GM21576 (cell line): ENCODE results near the gene SLC66A3.
"Not testable (repeated sequence)": the region's sequence is repeated elsewhere in the genome, so short reads cannot be mapped to it uniquely, and the experiment has no call there.

ENCODE experiments used
- ATAC-seq: cut with Tn5 transposase; IDR thresholded peaks from one replicate; pipeline ENCODE4 v1.9.1; 2021; ENCODE audit warnings: mild to moderate bottlenecking, moderate library complexity; ENCODE audit not compliant: unreplicated experiment

Gene SLC66A3

DNA sequence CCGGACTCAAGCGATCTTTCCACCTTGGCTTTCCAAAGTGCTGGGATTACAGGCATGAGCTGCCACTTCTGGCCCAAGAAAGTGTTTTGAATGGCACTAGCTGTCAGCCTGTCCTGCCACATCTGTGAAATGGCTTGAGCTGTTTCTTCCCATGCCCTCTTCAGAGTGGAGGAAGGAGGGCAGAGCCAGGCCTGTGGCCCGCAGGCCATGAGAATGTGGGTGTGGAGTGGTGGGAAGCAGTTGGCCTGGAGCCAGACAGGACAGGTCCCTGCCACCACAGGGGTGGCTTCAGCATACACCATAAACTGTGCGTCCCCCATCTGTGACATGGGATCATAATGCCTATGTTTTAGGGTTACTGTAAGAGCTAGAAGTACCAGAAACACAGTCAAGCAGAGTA, 6.5 kb downstream of the SLC66A3 start:
- ATAC-seq, result no peak

DNA sequence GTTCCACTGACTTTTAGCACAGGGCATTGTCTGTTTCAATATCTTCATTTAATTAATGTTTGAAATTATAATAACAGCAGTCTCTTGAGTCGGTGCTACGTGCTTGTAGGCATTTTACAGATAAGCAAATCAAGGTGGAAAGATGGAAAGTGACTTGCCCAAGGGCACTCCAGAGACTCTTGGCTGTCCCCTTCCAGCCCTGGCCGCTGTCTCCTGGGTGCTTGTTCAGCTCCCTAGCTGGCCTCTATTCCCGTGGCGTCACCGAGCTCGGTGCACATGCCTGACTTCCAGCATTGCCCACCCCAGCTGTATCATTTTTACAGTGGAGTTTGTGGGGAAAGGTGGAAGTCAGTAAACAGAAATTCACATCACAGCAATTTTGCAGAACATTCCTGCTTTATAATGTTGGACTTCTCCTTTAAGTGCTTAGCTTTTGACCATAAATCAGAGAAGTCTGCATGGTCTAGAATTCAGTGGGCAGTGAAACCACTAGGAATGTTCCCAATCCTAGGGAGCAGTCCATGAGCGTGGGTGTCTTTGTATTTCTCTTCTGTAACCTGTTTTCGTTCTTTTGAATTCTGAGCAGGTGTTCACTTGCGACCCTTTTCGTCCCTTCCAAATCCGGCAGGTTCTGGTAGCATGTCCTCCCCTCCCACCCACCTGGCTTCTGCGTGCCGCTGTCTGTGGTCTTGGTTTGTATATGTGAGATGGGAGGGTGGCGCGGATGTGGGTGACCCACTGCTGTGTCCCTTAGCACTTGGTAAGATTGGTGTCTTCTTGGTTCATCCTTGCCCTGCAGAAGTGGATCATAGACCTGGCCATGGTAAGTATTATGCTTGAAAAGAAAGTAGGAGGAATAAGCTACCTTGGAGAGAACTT, 8.4 kb downstream of the SLC66A3 start:
- no peak for ATAC-seq

DNA sequence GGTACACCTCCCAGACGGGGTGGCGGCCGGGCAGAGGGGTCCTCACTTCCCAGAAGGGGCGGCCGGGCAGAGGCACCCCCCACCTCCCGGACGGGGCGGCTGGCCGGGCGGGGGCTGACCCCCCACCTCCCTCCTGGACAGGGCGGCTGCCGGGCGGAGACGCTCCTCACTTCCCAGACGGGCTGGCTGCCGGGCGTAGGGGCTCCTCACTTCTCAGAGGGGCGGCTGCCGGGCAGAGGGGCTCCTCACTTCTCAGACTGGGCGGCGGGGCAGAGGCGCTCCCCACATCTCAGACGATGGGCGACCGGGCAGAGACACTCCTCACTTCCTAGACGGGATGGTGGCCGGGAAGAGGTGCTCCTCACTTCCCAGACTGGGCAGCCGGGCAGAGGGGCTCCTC, 9.8 kb downstream of the SLC66A3 start:
- not testable (repeated sequence) for ATAC-seq

DNA sequence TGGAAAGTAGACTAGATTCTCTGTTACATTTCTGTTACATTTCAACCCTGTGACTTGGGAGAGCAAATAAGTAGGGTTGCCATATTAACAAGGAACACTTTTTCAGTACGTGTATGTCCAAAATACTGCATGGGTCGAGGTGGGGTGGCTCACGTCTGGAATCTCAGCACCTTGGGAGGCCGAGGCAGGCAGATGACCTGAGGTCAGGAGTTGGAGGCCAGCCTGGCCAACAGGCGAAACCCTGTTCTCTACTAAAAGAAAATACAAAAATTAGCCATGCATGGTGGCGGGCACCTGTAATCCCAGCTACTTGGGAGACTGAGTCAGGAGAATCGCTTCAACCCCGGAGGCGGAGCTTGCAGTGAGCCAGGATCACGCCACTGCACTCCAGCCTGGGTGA, 11.2 kb downstream of the SLC66A3 start:
- no peak for ATAC-seq

DNA sequence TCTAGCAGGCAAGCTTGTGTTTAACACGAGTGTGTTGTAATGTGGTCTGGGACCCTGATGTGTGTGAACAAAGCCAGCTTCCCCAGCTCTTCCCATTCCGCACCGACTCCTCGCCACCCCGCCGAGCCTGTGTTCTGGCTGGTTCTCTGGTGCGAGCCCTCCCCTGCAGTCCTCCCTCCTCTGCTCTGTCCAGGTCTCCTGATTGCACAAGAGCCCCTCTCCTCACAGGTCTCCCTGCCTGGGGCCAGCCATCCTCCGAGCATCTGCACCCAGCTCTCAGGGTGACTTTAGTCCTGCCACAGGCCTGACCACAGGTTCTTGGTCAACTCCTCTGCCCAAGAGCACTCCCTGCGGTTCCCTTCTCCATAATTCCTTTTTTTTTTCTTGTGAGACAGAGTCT, 13.2 kb downstream of the SLC66A3 start:
- no peak for ATAC-seq

DNA sequence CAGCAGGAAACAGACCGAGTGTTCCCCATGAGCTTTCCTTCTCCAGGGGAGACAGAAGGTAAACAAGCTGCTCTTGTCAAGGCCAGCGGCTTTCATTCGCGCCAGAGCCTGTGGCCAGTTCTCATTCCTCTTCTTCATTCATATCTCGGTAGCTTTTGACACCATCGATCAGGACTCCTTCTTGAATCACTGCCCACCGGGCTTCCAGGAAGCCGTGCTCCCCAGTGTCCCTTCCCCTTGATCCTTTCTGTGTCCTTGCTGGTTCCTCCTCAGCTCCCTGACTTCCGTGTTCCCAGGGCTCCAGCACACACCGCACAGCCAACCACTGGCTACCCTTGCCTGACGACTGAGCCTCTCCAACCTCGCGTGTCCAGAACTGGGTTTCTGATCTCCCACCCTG, 14.1 kb downstream of the SLC66A3 start:
- no peak for ATAC-seq

DNA sequence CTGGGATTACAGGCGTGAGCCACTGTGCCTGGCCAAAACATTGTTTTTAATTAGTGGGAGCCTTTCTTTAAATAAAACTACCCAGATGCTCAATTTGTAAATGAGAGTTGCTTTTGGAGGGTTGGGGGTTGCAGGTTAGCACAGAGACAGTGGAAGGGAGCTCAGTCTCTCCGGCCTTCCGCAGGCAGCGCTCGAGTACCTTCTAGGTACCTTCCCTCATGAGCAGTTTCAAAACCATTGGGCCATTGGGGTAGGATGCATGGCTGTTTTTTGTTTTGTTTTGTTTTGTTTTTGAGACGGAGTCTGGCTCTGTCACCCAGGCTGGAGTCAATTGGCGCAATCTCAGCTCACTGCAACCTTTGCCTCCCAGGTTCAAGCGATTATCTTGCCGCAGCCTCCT, 19.0 kb downstream of the SLC66A3 start:
- ATAC-seq, result no peak

DNA sequence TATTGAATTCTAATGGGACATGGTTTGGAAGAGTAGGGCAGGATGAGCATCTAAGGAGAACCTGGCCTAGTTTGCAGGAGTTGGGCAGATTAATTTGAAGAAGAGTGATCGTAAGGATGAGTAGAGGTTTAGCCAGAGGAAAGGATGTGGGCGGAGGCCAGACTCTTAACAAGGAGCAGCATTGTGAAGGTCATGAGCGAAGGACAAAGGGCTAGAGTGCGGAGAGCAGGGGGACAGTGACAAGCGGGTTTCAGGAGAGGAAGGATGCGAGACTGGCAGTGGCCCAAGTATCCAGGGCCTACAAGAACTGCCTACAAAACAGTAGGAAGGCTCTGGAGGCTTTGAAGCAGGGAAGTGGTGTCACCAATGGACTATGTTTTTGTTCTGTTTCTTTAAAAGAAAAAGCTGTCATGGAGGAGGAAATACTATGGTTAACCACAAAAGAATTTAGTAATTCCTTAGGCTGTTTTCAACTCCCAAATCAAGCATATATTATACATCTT, 20.1 kb downstream of the SLC66A3 start:
- no peak for ATAC-seq

DNA sequence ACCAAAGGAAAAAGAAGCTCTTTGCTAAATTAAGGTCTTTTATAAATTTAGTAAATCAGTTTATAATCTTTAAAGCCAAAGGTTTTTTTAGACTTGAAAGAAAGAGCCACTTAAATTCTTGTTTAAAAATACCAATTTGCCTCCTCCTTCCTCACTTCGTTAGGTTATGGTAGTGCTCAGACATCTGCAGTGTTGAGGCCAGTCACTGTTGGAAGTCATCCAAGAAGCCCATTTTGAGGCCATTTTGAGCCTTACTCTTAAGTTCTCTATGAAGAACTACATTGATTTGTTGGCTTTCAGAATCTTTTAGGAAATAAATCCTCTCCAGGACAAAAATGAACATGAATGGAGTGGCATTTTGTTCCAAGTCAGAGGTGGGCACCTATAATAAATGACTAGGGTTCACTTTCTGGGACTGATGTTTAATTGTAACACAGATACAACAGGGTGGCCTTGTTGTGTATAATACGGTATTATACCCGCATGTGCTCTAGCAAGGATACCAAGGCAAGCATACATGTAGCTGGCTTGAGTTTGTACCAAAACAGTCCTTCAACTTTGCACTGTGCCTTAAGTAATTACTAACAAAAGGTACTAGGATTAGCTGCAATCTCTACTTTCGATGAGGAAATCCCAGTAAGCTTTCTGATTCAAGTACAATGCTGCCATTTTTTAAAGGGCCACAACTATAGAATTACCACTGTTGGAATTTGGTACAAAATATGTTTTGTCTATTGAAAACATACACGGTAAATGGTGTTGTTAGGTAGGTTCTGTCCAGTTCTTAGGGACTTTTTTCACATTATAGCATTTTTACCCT, 22.8 kb downstream of the SLC66A3 start:
- ATAC-seq, result no peak

DNA sequence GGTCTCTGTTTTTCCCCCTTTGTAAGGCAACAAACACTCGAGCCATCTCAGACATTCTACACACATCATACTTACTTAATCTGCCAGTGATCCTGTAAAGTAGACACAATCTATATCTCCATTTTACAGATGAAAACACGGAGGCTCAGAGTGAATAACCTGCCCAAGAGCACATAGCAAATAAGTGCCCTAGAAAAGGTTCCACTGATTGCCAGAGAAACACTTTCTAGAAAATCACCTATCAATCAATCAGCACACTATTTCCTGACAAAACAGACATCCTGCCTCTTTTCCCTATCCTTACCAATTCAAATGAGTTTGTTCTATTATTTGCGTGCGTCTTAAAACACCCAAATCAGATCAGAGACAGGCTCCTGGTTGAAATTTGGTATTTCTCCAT, 23.9 kb downstream of the SLC66A3 start:
- no peak for ATAC-seq

DNA sequence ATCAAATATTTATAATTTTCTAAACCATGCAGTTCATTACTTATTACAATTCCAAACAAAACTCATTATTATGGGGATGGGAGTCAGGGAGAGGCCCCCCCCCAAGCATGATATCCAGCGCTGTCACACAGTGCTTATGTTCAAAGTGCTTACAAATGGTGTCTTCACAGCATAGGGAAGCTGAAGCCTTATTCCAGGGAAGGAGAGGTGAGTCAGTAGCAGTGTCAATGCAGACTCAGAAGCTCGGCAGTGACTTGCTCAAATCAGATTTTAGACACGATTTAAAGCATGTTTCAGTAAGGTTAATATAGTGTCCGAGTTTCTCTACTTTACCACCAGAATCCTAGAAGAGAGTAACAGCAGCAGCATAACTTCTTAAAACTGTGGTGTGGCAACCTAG, 24.6 kb downstream of the SLC66A3 start:
- ATAC-seq, result no peak

DNA sequence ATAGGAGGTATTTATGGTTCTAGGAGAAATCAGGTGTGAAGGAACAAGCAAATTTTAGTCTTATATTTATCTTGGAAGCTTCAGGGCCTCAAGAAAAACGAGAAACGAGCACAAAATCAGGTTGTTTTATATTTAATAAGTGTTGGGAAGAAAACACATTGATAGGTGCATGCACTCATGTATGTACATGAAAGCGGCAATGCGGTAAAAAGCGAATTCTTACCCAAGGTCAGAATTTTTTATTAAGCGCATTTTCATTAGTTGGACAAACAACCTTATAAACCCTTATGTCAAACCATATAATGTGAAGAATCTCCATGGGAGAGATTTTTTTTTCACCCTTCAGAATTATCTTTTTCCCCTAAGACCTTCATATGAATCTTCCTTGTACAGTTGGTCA, 25.4 kb downstream of the SLC66A3 start:
- ATAC-seq, result no peak

DNA sequence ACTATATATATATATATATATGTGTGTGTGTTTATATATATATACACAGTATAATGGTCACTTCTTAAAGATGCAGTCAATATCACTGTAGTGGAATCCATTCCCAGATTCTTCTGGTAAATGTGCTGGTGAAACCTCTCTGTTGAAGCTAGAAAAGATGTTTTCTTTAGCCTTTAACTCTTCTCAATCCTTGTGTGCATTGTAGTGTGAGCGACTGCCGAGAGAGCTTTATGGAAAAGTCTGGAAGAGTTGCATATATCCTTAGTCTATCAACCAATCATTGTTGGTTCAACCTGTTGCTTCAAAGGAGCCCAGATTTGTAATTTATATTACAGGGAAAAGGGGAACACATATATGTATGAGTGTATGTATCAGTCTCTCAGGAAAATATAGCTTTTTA, 27.7 kb downstream of the SLC66A3 start:
- no peak for ATAC-seq

DNA sequence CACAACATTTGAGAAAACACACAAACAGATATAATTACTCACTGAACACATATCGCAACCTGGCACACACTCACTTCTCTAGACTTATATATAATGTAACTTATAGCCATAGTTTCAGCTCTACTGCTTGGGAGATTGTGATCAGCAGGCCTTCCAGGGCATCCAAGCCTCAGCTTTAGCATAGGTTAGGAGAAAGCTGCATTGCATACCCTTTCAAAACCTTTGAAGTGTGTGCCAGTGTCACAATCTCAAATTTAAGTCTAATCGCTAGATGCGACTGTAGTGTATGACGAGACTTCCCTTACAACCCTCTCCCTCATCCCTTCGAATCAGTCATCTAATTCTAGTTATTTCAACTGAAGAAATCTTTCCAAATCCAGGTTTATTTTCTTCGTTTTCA, 30.9 kb downstream of the SLC66A3 start:
- no peak for ATAC-seq

DNA sequence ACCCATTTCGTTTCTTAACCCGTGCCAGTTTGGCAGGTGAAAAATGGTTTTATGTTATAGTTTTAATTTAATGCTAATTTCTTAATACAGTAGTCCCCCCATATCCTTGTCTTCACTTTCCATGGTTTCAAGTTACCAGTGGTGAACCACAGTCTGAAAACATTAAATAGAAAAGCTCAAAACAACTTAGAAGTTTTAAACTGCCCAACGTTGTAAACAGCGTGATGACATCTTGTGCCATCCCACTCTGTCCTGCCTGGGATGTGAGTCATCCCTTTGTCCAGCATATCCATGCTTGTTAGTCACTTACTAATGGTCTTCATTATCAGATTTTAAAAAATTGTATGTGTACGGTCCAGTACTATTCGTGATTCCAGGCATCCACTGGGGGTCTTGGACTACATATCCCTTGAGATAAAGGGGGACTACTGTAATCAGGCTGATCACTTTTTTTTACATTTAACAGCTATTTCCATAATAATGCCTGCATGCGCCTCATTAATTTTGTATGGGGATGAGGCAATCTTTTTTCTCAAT, 31.9 kb downstream of the SLC66A3 start:
- ATAC-seq, result no peak

DNA sequence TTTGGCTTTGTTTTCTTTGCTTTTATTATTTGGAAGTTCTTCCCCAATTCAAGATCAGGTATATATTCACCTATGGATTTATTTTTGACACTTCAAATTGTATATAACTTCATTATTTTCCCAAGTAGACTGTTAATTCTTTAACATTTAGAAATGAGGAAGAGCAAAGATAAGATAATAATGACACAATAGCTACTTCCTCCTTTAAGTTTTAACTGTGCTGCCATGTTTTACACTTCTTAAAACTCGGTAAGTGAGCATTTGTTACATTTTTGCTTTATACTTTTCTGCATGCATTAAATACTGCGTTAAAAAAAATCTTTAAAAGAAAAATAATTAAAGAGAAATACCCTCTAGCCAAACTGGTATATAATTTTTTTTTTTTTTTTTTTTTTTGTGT, 32.5 kb downstream of the SLC66A3 start:
- ATAC-seq, result no peak

DNA sequence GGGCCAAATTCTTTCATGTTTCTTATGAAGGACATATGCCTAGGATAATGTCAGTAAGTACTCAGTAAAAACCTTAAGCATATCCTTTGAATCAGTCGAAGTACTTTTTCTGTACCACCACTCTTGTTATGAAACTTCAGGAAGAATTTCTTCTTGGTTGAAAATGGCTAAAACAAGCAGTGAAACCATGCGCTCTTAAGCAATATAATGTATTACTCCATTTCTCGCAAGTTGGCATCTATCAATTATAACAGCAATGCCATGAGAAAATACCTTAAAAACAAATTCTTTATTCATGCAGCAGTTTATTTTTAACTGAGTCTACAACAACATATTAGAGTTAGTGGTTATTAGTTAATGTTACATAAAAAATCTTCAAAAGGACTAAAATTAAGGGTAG, 41.0 kb downstream of the SLC66A3 start:
- ATAC-seq, result no peak

DNA sequence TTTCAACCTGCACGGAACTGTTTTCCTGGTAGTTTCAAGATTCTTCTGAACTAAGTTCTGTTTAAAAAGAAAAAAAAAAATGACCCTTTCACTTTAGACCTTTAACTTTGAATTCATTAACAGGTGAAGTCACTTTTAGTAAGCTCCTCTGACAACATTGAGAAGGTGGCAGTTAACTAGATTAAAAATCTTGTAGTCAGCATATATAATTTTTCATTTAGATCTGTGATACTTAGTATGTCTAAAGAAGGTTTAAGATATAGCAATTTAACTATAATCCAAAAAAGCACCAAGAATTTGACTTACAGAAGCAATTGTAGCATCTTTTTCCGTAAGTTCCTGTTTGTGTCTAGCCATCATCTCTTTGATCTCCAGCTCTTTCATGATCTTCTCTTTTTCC, 45.4 kb downstream of the SLC66A3 start:
- ATAC-seq, result no peak

DNA sequence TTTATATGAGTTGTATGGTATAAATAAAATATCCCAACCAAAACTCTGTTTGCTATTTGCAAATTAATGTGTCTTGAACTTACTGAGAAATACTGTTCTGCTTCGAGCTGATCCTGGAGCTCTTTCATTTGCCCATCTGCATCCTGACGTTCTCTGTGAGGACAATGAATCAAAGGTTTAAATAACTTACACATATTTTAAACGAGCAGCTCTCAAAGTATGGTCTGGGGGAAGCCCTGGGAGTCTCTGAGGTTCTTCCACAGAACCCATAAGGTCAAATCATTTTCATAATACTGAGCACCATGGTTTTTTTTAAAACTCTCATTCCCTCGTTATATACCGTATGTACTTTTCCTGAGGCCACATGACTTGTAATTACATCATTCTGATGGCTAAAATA, 46.7 kb downstream of the SLC66A3 start:
- no peak for ATAC-seq

DNA sequence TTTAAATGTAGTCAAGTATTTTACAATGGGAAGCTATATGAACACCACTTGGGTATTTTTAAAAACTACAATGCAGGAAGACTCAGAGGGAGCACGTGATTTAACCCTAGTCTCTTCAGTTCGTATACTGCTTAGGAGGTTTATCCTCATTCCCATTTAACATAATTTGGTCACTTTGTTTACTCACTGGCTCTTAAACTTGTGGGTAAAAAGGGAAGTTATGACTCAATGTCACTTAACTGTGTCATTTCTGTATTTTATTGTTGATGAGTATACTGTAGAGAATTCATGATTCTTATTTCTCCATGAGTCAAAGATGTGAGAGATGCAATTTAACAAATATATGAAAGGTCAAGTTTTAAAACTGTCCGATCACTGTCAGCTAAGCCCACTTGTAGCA, 48.2 kb downstream of the SLC66A3 start:
- no peak for ATAC-seq

DNA sequence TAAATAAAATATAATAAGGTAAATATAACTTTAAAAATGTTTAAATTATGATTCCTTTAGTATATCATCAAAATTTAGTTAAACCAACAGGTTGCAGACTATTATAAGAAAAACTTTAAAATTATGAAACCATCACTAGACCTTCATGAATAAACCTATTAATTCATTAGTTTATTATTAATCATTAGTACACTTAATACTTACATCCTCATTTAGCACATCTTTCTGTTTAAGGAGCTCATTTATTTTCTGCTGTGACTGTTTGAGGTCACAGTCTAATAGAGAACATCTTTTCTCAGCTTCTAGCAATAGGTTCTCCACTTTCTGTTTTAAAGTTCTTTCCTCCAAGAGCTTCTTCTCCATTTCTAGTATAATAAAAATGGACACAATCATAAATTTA, 52.8 kb downstream of the SLC66A3 start:
- no peak for ATAC-seq

DNA sequence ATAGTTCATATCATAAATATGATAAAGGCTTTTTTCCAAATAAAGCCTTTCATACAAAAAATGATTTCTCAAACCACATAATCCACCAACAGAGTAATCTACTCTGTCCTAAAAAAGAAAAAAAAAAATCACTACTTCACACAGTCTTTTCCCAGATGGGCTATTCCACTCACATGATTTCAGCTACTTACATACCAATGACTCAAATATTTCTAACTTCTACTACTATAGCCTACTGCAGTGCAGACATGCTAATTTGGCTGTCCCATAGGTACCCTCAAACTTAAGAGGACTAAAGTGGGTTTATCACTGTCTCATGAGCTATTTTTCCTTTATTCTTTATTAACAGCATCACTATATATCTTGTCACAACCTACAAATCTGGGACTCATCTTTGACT, 57.4 kb downstream of the SLC66A3 start:
- no peak for ATAC-seq
